Endothelial cell of umbilical vein (primary cell): ENCODE results near the gene NFATC2IP. TPM values are rescaled to one million over a fixed set of nuclear protein-coding genes. Genes with fewer than 3 reads are reported as not detected.

Experiments used
- BruUV-seq: library from RNA; stranded (reverse); fragments of 400-500 nt; replicated peaks from 2 replicates; lab custom pipeline; 2021; lab: Mats Ljungman, UMichigan
- CTCF ChIA-PET: fragments of 300-600, 350-600 bp; sonication (Branson Sonifier 250); formaldehyde crosslinking; loops from one replicate; lab custom pipeline; 2021; ENCODE audit warnings: antibody characterized with exemption, inconsistent platforms; lab: Charles Lee
- POLR2A ChIA-PET: fragments of 300-600, 350-600 bp; sonication (Branson Sonifier 250); formaldehyde crosslinking; loops from one replicate; lab custom pipeline; 2021; ENCODE audit warnings: antibody characterized with exemption, inconsistent platforms; lab: Charles Lee
- DNase-seq: peaks from one replicate; pipeline ENCODE4 v3.0.0-alpha.2; 2011; ENCODE audit warnings: low read depth, low spot score
- FAIRE-seq: peaks from 2 replicates; lab custom pipeline; 2011; peaks lifted over from hg19 to GRCh38; lab: Jason Lieb, UNC
- H2AFZ ChIP-seq: 2 replicates; pipeline ENCODE4 v1.6.0; 2012; ENCODE audit warnings: low read depth, low read length, control low read depth, inconsistent platforms
- H3K27ac ChIP-seq: 2 replicates; pipeline ENCODE4 v1.5.1; 2011; ENCODE audit warnings: low read depth, mild to moderate bottlenecking, control low read depth, low read length, moderate library complexity; ENCODE audit not compliant: insufficient read depth
- H3K27me3 ChIP-seq, 2 experiments: 2 replicates each; pipeline versions ENCODE4 v1.6.0 to v1.6.1; 2011; ENCODE audit warnings: low read length in 2 of 2, mixed read lengths in 1 of 2; ENCODE audit not compliant: control insufficient read depth in 2 of 2, insufficient read depth in 2 of 2
- H3K36me3 ChIP-seq, 2 experiments: 2 replicates in 1 of 2; 3 replicates in 1 of 2; pipeline ENCODE4 v1.5.1; 2011; ENCODE audit warnings: low read length in 2 of 2, mild to moderate bottlenecking in 1 of 2, moderate library complexity in 1 of 2; ENCODE audit not compliant: control insufficient read depth in 2 of 2, insufficient read depth in 2 of 2; ENCODE audit errors: extremely low read depth in 1 of 2
- H3K4me1 ChIP-seq: 3 replicates; pipeline ENCODE4 v1.5.1; 2011; ENCODE audit warnings: mild to moderate bottlenecking, low read length; ENCODE audit not compliant: control insufficient read depth, insufficient read depth; ENCODE audit errors: extremely low read depth
- H3K4me2 ChIP-seq: 2 replicates; pipeline ENCODE4 v1.6.1; 2011; ENCODE audit warnings: low read length, control low read depth, mixed read lengths; ENCODE audit not compliant: insufficient read depth
- H3K4me3 ChIP-seq, 3 experiments: fragments of 200-600 bp in 1 of 3; sonication (generic), shearing (Covaris generic) in 1 of 3; replicated peaks in 1 of 3; 2 replicates each; pipeline ENCODE4 v1.5.1; 2011 to 2016; ENCODE audit warnings: control low read depth in 3 of 3, low read length in 3 of 3, mild to moderate bottlenecking in 2 of 3, inconsistent platforms in 1 of 3, low read depth in 1 of 3, moderate library complexity in 1 of 3; ENCODE audit not compliant: insufficient read depth in 1 of 3
- H3K79me2 ChIP-seq: 2 replicates; pipeline ENCODE4 v1.6.0; 2012; ENCODE audit warnings: low read length, inconsistent platforms; ENCODE audit not compliant: control insufficient read depth, insufficient read depth
- H3K9ac ChIP-seq: replicated peaks from 2 replicates; pipeline ENCODE3; 2011; ENCODE audit warnings: low read length, control low read depth; ENCODE audit not compliant: insufficient read depth; ENCODE audit errors: extremely low read depth
- H3K9me1 ChIP-seq: replicated peaks from 3 replicates; pipeline ENCODE4 v1.6.0; 2011; ENCODE audit warnings: mild to moderate bottlenecking, low read length; ENCODE audit not compliant: control insufficient read depth, insufficient read depth; ENCODE audit errors: extremely low read depth
- H3K9me3 ChIP-seq: replicated peaks from 2 replicates; pipeline ENCODE4 v1.5.1; 2012; ENCODE audit warnings: low read length, inconsistent platforms; ENCODE audit not compliant: control insufficient read depth, insufficient read depth
- H4K20me1 ChIP-seq: replicated peaks from 2 replicates; pipeline ENCODE3; 2011; ENCODE audit warnings: mild to moderate bottlenecking, low read length; ENCODE audit not compliant: control insufficient read depth, insufficient read depth; ENCODE audit errors: extremely low read depth
- CTCF ChIP-seq, 2 donors: IDR thresholded peaks; 1 replicate in 1 of 2; 2 replicates in 1 of 2; pipeline ENCODE4 v1.5.1; 2011; ENCODE audit warnings: low read length in 2 of 2, mild to moderate bottlenecking in 2 of 2, moderate library complexity in 2 of 2, control low read depth in 1 of 2, inconsistent platforms in 1 of 2, low read depth in 1 of 2; ENCODE audit not compliant: insufficient read depth in 1 of 2; ENCODE audit errors: extremely low read depth in 1 of 2
- EZH2 ChIP-seq: IDR thresholded peaks from 2 replicates; pipeline ENCODE4 v1.6.1; 2012; ENCODE audit warnings: borderline replicate concordance, low read depth, mild to moderate bottlenecking, moderate library complexity, low read length, inconsistent platforms; ENCODE audit not compliant: severe bottlenecking
- FOS ChIP-seq: IDR thresholded peaks from 2 replicates; pipeline ENCODE4 v1.6.1; 2011; ENCODE audit warnings: mild to moderate bottlenecking, low read length, moderate library complexity, borderline replicate concordance; ENCODE audit not compliant: insufficient read depth
- GATA2 ChIP-seq: IDR thresholded peaks from 2 replicates; pipeline ENCODE4 v1.7.0; 2011; ENCODE audit warnings: low read depth, mild to moderate bottlenecking, moderate library complexity, mixed read lengths, low read length; ENCODE audit not compliant: insufficient read length, insufficient read depth
- JUN ChIP-seq: IDR thresholded peaks from 2 replicates; pipeline ENCODE4 v1.6.1; 2011; ENCODE audit warnings: borderline replicate concordance, low read depth; ENCODE audit not compliant: insufficient read length, insufficient read depth
- MAX ChIP-seq: IDR thresholded peaks from 2 replicates; pipeline ENCODE4 v1.6.1; 2011; ENCODE audit not compliant: insufficient read depth, insufficient read length
- MYC ChIP-seq: IDR thresholded peaks from one replicate; pipeline ENCODE4 v1.6.1; 2011; ENCODE audit warnings: mild to moderate bottlenecking, low read depth, low read length
- POLR2A ChIP-seq: IDR thresholded peaks from 2 replicates; pipeline ENCODE4 v1.6.1; 2012; ENCODE audit warnings: low read depth, mild to moderate bottlenecking, control low read depth, low read length
- POLR2AphosphoS5 ChIP-seq: IDR thresholded peaks from 2 replicates; pipeline ENCODE4 v1.6.1; 2012; ENCODE audit warnings: low read depth, mild to moderate bottlenecking, control low read depth, low read length, moderate library complexity; ENCODE audit not compliant: insufficient read depth
- dilution Hi-C: fragments of 300-500 bp; cut with MboI; formaldehyde crosslinking; loops from one replicate; pipeline ENCODE4 v1.15.0; 2019; ENCODE audit warnings: low sequenced_read_pairs; ENCODE audit not compliant: extremely low pct_ligation_motif_present
- intact Hi-C: fragments of 100-400 bp; cut with micrococcal nuclease; formaldehyde crosslinking; loops from one replicate; pipeline ENCODE4 v1.10.0; 2022
- polyA plus RNA-seq, 4 experiments: library from polyadenylated mRNA; depleted of rRNA in 3 of 4; stranded (reverse) in 3 of 4; unstranded in 1 of 4; fragments of >200 nt; gene quantifications; 2 replicates each; pipeline versions ENCODE4 v1.2.1 to v1.2.3, GENCODE V29; 2011 to 2012; ENCODE audit warnings: missing spikeins in 1 of 4
- total RNA-seq: library from RNA; stranded (reverse); gene quantifications from 2 replicates; pipeline ENCODE4 v1.2.3, GENCODE V29; 2021

The NFATC2IP gene
- total and polyA plus RNA-seq, 2 donors (not counting 3 experiments of a cell fraction or from before 2014, with no cell fraction given) = 64.1 to 69.6 TPM

- ChIA-PET CTCF (interaction anchor here (0.6 to 1.3 kb wide), 6 partner anchors 9 to 37 kb away, joined by 3 to 18 read pairs (median 3); partner anchors contain the start of gene RABEP2), POLR2A (interaction anchor here (0.5 to 1.1 kb wide), 3 partner anchors 52 to 83 kb away, joined by 3 to 8 read pairs (median 4); no protein-coding TSS in a partner anchor)
- no peaks in the 10 kb centered on the region for H3K9me1 ChIP-seq
- no peaks in the 10 kb centered on the region for H3K27me3 ChIP-seq
- dilution Hi-C loops = no loop called here
- H3K4me3 ChIP-seq = peak overlapping the region in 1 of 3 experiments; percentile 12
- intact Hi-C loops = loop anchor here (1.0 to 2.0 kb wide), 3 partner anchors 9 to 15 kb away; partner anchors contain the start of genes NFATC2IP and RABEP2
- no peaks in the 10 kb centered on the region for H3K36me3 ChIP-seq
- no peaks in the 10 kb centered on the region for H3K79me2 ChIP-seq
- DNase-seq (peak; percentile 85), FAIRE-seq (peak; percentile 94)
- peak overlapping the region; percentile 67 for H2AFZ ChIP-seq
- H4K20me1 ChIP-seq = no peaks in the 10 kb centered on the region
- no peak overlapping the region for H3K27ac ChIP-seq
- H3K9me3 ChIP-seq = no peaks in the 10 kb centered on the region
- no peaks in the 10 kb centered on the region for H3K4me1 ChIP-seq
- no peak for TF ChIP-seq CTCF (IDR thresholded peaks at IDR 0.05; ENCODE audit: extremely low read depth in 1 of 2, insufficient read depth in 1 of 2, low read depth in 1 of 2, low read length in 2 of 2)
- no peak for TF ChIP-seq FOS
- no peak for TF ChIP-seq POLR2AphosphoS5
- no peak for TF ChIP-seq GATA2
- TF ChIP-seq MYC = no peak
- TF ChIP-seq EZH2 = no peak
- TF ChIP-seq POLR2A = no peak
- TF ChIP-seq JUN = no peak
- no peak for TF ChIP-seq MAX
- no peak overlapping the region for H3K9ac ChIP-seq
- BruUV-seq = no TSS peak
- H3K4me2 ChIP-seq = peak overlapping the region; percentile 13
Observed at GRCh38 chr16:28935924-28936783, 14.6 kb upstream of the NFATC2IP start.
